ENCODE measurements around the gene DIPK1A.

- peak; percentile 39 for TF ChIP-seq CTCF (IDR thresholded peaks at IDR 0.05; ENCODE audit: insufficient read depth, low read depth, low read length)
- TF ChIP-seq EZH2 (IDR thresholded peaks at IDR 0.05; ENCODE audit: insufficient read depth, low read length) = no peak
Measured at GRCh38 chr1:92968138-92969032, 7.1 kb upstream of the DIPK1A start.
